ENCODE data around the gene SPATA45. TPM values are rescaled to one million over a fixed set of nuclear protein-coding genes. Genes with fewer than 3 reads are reported as not detected.

SPATA45 gene
- total and polyA plus RNA-seq, 2 of the 13 experiments (the other 11 are each of a cell fraction or from before 2014, with no cell fraction given), result 0.17 to 0.64 TPM

GRCh38 chr1:212853658-212854057, 6.2 kb upstream of the SPATA45 start:
- intact Hi-C loops (cut with micrococcal nuclease; ENCODE audit: unreplicated experiment), result no loop called here
- Histone ChIP-seq H3K9ac (ENCODE audit: insufficient read depth, low read depth, low read length) (no peak overlapping the region), H3K4me3 (replicated peaks in 1 of 3; ENCODE audit: insufficient read depth in 1 of 3, low read depth in 2 of 3, low read length in 3 of 3) (no peak overlapping the region), H3K36me3 (replicated peaks in 1 of 2; ENCODE audit: control insufficient read depth in 1 of 2, insufficient read depth in 2 of 2, low read length in 2 of 2) (no peaks in the 10 kb centered on the region), H2AFZ (ENCODE audit: low read length) (no peak overlapping the region), H3K4me1 (ENCODE audit: insufficient read depth, low read length) (peaks cover 35% of the 10 kb centered on the region), H3K79me2 (ENCODE audit: insufficient read depth, low read length) (peaks cover 11% of the 10 kb centered on the region), H4K20me1 (ENCODE audit: insufficient read depth, low read length) (no peaks in the 10 kb centered on the region), H3K27me3 (ENCODE audit: control insufficient read depth in 1 of 2, insufficient read depth in 2 of 2, low read length in 2 of 2) (no peaks in the 10 kb centered on the region; a peak in 1 of 5 replicates), H3K9me3 (ENCODE audit: low read length) (no peaks in the 10 kb centered on the region), H3K27ac (ENCODE audit: extremely low read length, insufficient read depth, low read length) (no peak overlapping the region), H3K4me2 (ENCODE audit: low read depth, low read length) (no peak overlapping the region)
- ATAC-seq, result no peak
- TF ChIP-seq SOX5 (CRISPR knock-in tag; IDR thresholded peaks at IDR 0.05; ENCODE audit: borderline replicate concordance) (0 out of 2 replicates have a peak, but pooled peaks have one; percentile 34), SOX6 (IDR thresholded peaks at IDR 0.05) (no peak), SOX6 (CRISPR knock-in tag; IDR thresholded peaks at IDR 0.05) (0 out of 2 replicates have a peak, but pooled peaks have one; percentile 19), FOXO1 (CRISPR knock-in tag; IDR thresholded peaks at IDR 0.05) (no peak), SOX13 (IDR thresholded peaks at IDR 0.05) (no peak), SOX13 (CRISPR knock-in tag; conservative IDR thresholded peaks at IDR 0.05 in 1 of 2, IDR thresholded peaks at IDR 0.05 in 1 of 2) (peak in 1 of 2 experiments; percentile 46; a peak in 1 of 4 replicates), GATAD2A (CRISPR knock-in tag; IDR thresholded peaks at IDR 0.05) (0 out of 2 replicates have a peak, but pooled peaks have one; percentile 18), REST (IDR thresholded peaks at IDR 0.05; ENCODE audit: borderline replicate concordance in 1 of 2, low read depth in 1 of 2, low read length in 2 of 2) (peak in 1 of 2 experiments; percentile 50; a peak in 2 of 4 replicates), HNF4A (CRISPR knock-in tag; IDR thresholded peaks at IDR 0.05) (peak; percentile 55), PRDM10 (CRISPR knock-in tag; IDR thresholded peaks at IDR 0.05; ENCODE audit: low read depth) (no peak), ZMYM4 (CRISPR knock-in tag; IDR thresholded peaks at IDR 0.05) (no peak)
- in situ Hi-C loops (cut with HindIII; ENCODE audit: extremely low pct_ligation_motif_present, low pct_unique_long_range_greater_than_20kb), result no loop called here
- CTCF ChIA-PET (ENCODE audit: low intra/inter-chr PET ratio, low total read pairs), result no interaction called here
- POLR2A ChIA-PET, result interaction anchor here (1.0 to 1.2 kb wide), 2 partner anchors 26 to 59 kb away, joined by 3 read pairs; no protein-coding TSS in a partner anchor
- no TSS peak for BruUV-seq (replicated peaks)
- no peak for DNase-seq (ENCODE audit: low spot score)
- WGBS (ENCODE audit: low lambda C conversion rate), result 57% methylated on average over 5 of the region's 5 CpGs
- no peak for FAIRE-seq

Data from HepG2 (cell line).